Dermis blood vessel endothelial cell (primary cell): ENCODE measurements around the gene SPINT2. TPM values are rescaled to one million over a fixed set of nuclear protein-coding genes. Genes with fewer than 3 reads are reported as not detected.
A peak's percentile ranks its signal among the peaks of the same experiment; 100 is the strongest.
"Not testable (repeated sequence)": the region's sequence is repeated elsewhere in the genome, so short reads cannot be mapped to it uniquely, and the experiment has no call there.

ENCODE experiments used
- DNase-seq: peaks from one replicate; pipeline ENCODE4 v3.0.0; 2010
- total RNA-seq: library from RNA; depleted of rRNA; stranded (reverse); fragments of >200 nt; gene quantifications from 2 replicates; pipeline ENCODE4 v1.2.3, GENCODE V29; 2014

SPINT2 gene
- total RNA-seq, 1 donor from 2014 or later: 34.5 TPM

DNA sequence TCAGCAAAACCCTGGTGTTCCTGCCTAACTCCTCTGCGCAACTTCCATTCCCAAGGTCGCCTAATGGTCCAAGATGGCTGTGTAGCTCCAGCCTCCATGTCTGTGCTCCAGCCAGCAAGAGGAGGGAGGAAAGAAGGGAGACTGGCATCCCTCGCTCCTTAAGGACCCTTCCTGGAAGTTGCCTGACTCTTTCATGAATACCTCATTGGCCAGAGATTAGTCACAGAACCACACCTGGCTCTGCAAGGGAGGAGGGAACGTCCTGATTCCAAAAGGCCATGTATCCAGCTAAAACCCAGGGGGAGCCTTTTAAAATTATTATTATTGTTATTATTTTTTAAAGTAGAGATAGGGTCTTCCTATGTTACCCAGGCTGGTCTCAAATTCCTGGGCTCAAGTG, 60.1 kb downstream of the SPINT2 start:
- DNase-seq: no peak

DNA sequence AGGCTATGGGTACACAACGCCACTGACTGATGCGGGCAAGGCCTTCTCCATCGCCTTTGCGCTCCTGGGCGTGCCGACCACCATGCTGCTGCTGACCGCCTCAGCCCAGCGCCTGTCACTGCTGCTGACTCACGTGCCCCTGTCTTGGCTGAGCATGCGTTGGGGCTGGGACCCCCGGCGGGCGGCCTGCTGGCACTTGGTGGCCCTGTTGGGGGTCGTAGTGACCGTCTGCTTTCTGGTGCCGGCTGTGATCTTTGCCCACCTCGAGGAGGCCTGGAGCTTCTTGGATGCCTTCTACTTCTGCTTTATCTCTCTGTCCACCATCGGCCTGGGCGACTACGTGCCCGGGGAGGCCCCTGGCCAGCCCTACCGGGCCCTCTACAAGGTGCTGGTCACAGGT, 62.2 kb downstream of the SPINT2 start:
- no peak for DNase-seq

DNA sequence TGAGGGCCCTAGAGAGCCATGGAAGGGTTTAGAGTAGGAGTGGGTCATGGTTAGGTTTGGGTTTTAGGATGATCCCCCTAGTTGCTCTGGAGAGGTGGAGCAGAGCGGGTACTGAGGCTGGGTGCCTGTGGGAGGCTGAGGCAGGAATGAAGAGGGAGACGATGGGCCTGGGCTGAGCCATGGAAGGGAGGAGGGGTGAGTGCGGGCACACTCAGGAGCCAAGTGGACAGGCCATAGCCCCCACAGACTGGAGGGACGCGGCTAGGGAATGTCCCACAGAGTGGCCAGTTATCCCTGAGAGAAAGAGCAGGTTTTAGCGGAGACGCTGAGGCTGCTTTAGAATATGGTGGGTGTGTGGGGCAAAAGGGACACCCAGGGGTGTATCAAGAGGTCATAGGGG, 65.3 kb downstream of the SPINT2 start:
- no peak for DNase-seq

DNA sequence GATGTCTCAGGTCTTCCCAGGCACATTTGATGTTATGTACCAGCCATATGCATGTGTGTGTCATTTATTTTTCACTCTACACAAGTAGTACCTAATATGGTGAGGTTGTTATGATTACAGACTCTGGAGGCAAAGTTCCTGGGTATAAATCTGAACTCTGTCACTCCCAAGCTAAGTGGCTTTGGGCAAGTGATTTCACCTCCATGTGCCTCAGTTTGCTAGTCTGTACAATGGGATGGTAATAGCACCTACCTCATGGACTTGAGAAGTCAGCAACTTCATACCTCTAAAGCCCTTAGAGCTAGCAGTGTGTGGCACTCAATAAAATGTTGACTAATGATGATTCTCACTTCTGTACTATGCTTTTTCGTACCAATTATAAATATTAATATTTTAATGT, 67.4 kb downstream of the SPINT2 start:
- DNase-seq: no peak

DNA sequence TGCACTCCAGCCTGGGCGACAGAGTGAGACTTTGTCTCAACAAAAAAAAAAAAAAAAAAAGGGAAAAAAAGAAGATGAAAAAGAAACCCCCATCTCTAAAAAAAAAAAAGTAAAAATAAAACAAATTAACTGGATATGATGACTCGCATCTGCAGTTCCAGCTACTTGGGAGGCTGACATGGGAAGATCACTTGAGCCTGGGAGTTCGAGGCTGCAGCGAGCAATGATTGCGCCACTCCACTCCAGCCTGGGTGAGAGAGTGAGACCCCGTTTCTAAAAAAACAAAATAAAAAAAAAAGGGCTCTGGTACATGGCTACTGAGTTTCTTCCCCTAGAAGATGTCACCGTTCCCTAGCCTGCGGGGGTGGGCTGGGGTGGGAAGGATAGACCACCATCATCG, 68.9 kb downstream of the SPINT2 start:
- no peak for DNase-seq

DNA sequence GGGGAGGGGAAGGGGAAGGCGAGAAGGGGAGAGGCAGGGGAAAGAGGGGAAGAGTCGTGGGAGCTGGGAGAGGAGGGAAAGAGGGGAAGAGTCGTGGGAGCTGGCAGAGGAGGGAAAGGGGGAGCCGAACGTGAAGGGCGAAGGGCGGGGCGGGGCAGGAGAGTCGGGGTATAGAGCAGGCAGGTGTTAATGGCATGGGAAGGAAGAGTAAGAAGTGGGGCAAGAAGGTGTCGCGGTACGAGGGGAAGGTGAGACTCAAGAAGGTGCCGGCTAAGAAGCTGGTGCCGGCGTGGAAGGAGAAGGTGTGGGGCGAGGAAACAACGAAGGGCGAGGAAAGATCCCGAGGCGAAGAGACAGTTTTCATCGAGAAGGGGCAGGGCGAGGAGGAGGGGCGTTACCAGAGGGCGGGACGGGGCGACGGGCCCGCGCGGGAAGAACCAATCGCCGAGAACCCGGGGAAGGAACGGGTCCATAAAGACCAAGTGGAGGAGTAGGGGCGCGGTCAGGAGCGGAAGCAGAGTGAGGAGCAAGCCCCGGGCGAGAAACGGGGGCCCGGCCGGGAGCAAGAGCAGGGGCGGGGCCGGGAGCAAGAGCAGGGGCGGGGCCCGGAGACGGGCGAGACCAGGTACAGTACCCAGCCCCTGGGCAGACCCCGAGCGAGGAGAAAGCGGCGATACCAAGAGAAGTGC, 71.7 kb downstream of the SPINT2 start:
- DNase-seq: peak; percentile 95

DNA sequence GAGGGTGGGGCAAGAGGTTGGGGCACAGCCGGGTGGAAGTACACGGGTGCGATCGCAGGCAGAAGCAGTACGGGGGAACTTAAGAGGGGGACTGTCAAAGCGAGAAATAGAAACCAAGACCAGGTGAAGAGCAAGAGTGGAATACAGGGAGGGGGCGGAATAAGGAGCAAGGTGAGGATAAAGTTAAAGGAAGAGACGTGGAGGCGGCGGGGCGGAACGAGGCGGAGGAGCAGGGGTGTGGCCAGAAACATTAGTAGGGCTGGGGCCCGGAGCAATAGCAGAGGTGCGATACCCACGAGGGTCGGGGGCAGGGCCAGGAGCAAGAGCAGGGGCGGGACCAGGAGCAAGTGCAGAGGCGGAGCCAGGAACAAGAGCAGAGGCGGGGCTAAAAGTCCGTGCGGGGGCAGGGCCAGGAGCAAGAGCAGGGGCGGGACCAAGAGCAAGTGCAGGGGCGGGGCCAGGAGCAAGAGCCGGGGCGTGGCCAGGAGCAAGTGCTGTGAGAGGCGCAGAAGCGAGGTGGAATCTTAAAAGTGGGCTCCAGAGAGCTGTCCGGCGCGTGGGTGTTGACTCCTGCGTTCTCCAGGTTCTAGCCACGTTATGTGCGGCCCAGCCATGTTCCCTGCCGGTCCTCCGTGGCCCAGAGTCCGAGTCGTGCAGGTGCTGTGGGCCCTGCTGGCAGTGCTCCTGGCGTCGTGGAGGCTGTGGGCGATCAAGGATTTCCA, 72.4 kb downstream of the SPINT2 start:
- peak; percentile 96 for DNase-seq

DNA sequence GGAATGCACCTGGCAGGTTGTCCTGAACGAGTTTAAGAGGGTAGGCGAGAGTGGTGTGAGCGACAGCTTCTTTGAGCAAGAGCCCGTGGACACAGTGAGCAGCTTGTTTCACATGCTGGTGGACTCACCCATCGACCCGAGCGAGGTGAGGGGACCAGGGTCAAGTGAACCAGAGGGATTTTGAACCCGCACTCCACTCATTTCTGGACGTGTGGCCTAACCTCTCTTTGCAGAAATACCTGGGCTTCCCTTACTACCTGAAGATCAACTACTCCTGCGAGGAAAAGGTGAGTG, 72.9 kb downstream of the SPINT2 start:
- no peak for DNase-seq

DNA sequence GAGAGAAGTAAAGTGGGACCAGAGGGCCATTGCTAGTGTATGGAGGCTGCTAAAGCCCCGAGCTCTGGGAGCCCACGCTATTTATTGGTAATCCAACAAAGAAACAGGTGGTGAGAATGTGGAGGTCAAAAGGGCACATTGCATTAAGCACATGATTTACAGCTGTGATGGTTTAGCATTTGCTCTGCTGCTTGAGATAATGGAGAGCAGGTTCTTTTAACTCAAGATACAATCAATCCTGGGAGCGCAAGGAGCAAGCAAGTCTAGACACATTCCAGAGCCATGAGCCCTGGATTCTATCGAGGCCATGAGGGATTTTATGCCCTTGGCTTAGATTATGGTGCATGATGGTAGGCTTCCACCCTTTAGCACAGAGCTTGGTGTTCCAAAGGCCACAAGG, 74.6 kb downstream of the SPINT2 start:
- not testable (repeated sequence) for DNase-seq

DNA sequence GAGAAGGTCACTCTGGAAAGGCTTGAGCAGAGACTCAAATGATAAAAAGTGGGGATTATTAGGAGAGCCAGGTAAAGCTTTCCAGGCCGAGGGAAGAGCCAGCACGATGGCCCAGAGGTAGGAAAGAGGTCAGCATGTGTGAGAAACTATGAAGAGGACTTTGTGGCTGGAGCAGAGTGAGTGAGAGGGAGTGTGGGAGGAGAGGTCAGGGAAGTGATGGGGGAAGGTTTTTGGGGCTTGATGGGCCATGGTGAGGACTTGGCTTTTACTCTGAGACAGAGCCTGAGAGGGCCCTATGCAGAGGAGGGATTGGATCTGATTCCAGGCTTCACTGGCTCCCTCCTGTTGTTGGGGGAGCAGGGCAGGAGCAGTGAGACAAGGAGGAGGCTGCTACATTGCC, 76.6 kb downstream of the SPINT2 start:
- no peak for DNase-seq

Other genes with a start within 250 kb of the SPINT2 start
- gene DPF1, start 40.4 kb upstream of the SPINT2 start, total RNA-seq: 0.34 and 0.47 TPM in 2 replicates
- gene PPP1R14A, start 8.2 kb upstream of the SPINT2 start, total RNA-seq: 4.1 TPM in 2 replicates
- 14.8 TPM in 1 of 2 replicates, not detected in the other for gene C19orf33, start 39.7 kb downstream of the SPINT2 start, total RNA-seq
- gene YIF1B, start 51.4 kb downstream of the SPINT2 start, total RNA-seq: 76.6 and 97.3 TPM in 2 replicates
- 8.7 and 10.2 TPM in 2 replicates for gene KCNK6, start 55.3 kb downstream of the SPINT2 start, total RNA-seq
- 2.0 and 6.1 TPM in 2 replicates for gene CATSPERG, start 71.3 kb downstream of the SPINT2 start, total RNA-seq
- gene PSMD8, start 110.0 kb downstream of the SPINT2 start, total RNA-seq: 251 and 344 TPM in 2 replicates
- 0.23 and 0.34 TPM in 2 replicates for gene GGN, start 123.5 kb downstream of the SPINT2 start, total RNA-seq
- gene SPRED3, start 124.1 kb downstream of the SPINT2 start, total RNA-seq: 0.51 and 1.0 TPM in 2 replicates
- gene FAM98C, start 138.5 kb downstream of the SPINT2 start, total RNA-seq: 7.3 and 12.3 TPM in 2 replicates
- not detected in 2 replicates for gene RASGRP4, start 161.6 kb downstream of the SPINT2 start, total RNA-seq
- gene RYR1, start 169.1 kb downstream of the SPINT2 start, total RNA-seq: under 0.01 and 0.14 TPM in 2 replicates